Adrenal gland (tissue), 12 donors: Measurements from ENCODE around the gene PLA2G5. TPM values are rescaled to one million over a fixed set of nuclear protein-coding genes. Genes with fewer than 3 reads are reported as not detected.

Source experiments
- DNase-seq, 7 donors: peaks; one replicate each; pipeline ENCODE4 v3.0.0-alpha.2; 2019 to 2020
- H3K27ac ChIP-seq, 5 donors: fragments of 200-600 bp; sonication (generic) in 4 of 5; 1 replicate in 3 of 5; 2 replicates in 2 of 5; pipeline versions ENCODE4 v1.5.1 to v1.8.0; 2016 to 2020; ENCODE audit warnings: mild to moderate bottlenecking in 1 of 5
- H3K27me3 ChIP-seq: fragments of 200-600 bp; 2 replicates; pipeline ENCODE4 v1.8.0; 2021
- H3K36me3 ChIP-seq, 2 donors: fragments of 200-600 bp; replicated peaks in 1 of 2; 1 replicate in 1 of 2; 2 replicates in 1 of 2; pipeline versions ENCODE4 v1.5.1 to v1.8.0; 2018 to 2022
- H3K4me1 ChIP-seq, 2 donors: fragments of 200-600 bp; replicated peaks in 1 of 2; 1 replicate in 1 of 2; 2 replicates in 1 of 2; pipeline versions ENCODE4 v1.5.1 to v1.8.0; 2018 to 2021
- H3K4me3 ChIP-seq, 4 donors: fragments of 200-600 bp; sonication (generic) in 3 of 4; one replicate each; pipeline ENCODE4 v1.5.1; 2016 to 2018
- H3K9me3 ChIP-seq, 3 donors: fragments of 200-600 bp; sonication (generic) in 1 of 3; replicated peaks in 1 of 3; 1 replicate in 2 of 3; 2 replicates in 1 of 3; pipeline versions ENCODE4 v1.5.1 to v1.8.0; 2016 to 2021
- POLR2A ChIP-seq, 2 donors: fragments of 450-650 bp; IDR thresholded peaks; one replicate each; pipeline ENCODE4 v1.6.1; 2017; ENCODE audit warnings: antibody characterized with exemption in 2 of 2, mild to moderate bottlenecking in 2 of 2, moderate library complexity in 1 of 2
- whole genome bisulfite sequencing, 4 donors: extraction: QIAGEN DNeasy Blood & Tissue Kit in 2 of 4; methylation state at CpG; one replicate each; pipeline versions ENCODE4 v1.1.5 to v1.1.7; 2013 to 2017; 5-methylcytosine and 5-hydroxymethylcytosine counted together
- intact Hi-C, 2 donors: fragments of 100-400 bp; cut with DNase I; formaldehyde crosslinking; loops; one replicate each; pipeline versions ENCODE4 v1.14.1 to v1.15.0; 2022 to 2023
- polyA plus RNA-seq, 3 donors: library from polyadenylated mRNA; stranded (reverse); fragments of 200-250 nt in 2 of 3; fragments of 350-450 nt in 1 of 3; fragmentation: Illumina TruSeq in 1 of 3; extraction: RNeasy Lipid Tissue Mini Kit (QIAGEN cat#74804) in 1 of 3; gene quantifications; one replicate each; pipeline ENCODE4 v1.2.3, GENCODE V29; 2013 to 2014
- total RNA-seq, 9 donors: library from RNA; depleted of rRNA in 4 of 9; stranded (reverse); fragments of >200 nt in 4 of 9; fragments of 120-200 nt in 1 of 9; fragmentation: NEBNext Ultra II Directional in 1 of 9; extraction: Animal tissue kit (Norgen Biotek cat#: 25700) in 1 of 9; gene quantifications; one replicate each; pipeline versions ENCODE4 v1.1.0 to v1.2.4, GENCODE V29; 2013 to 2023
- TF ChIP-seq, protein P1 (sequence below), 6 experiments: fragments of 450-650 bp in 4 of 6; fragments of 200-600 bp in 2 of 6; sonication (generic) in 1 of 6; IDR thresholded peaks; 1 replicate in 5 of 6; 2 replicates in 1 of 6; pipeline versions ENCODE4 v1.5.1 to v1.8.0; 2016 to 2021; ENCODE audit warnings: antibody characterized with exemption in 6 of 6, mild to moderate bottlenecking in 2 of 6, moderate library complexity in 1 of 6
- donor health status: healthy with polysubstance abuse.
- donor health status: Bipolar disorder and iron deficiency.
- donor health status: DM: yes; HTN: yes; CAD: no.
- donor health status: DM: no; HTN: no; CAD: no.
- donor health status: DM: no; HTN: no; CAD: no.
- donor health status: DM: yes; HTN: yes; CAD: no.

Gene PLA2G5
- total and polyA plus RNA-seq, 12 donors: 0.53 to 14.1 (median 1.4) TPM

DNA sequence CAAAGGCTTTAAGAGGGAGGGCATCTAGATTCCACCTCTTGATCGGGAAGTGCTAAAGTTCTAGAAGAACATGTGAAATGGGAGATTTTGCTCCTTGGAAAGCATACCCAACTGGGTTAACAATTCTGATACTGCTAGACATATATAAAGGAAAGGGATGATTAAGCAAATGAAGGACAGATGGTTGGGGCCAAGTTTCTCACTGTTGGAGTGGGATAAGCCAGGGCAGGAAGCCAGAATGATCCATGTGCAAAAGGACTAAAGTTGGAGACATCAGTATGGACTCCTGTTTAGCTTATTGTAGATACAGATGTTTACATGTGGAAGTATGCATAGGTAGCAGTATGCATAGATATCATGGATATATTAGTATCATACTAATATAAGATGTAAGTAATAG is 16.8 kb downstream of the PLA2G5 start:
- Histone ChIP-seq H3K27ac (no peak overlapping the region), H3K36me3 (no peaks in the 10 kb centered on the region), H3K4me3 (no peak overlapping the region), H3K9me3 (no peaks in the 10 kb centered on the region), H3K27me3 (no peaks in the 10 kb centered on the region), H3K4me1 (no peaks in the 10 kb centered on the region)
- TF ChIP-seq POLR2A (IDR thresholded peaks at IDR 0.05): no peak
- TF ChIP-seq, protein P1, sequence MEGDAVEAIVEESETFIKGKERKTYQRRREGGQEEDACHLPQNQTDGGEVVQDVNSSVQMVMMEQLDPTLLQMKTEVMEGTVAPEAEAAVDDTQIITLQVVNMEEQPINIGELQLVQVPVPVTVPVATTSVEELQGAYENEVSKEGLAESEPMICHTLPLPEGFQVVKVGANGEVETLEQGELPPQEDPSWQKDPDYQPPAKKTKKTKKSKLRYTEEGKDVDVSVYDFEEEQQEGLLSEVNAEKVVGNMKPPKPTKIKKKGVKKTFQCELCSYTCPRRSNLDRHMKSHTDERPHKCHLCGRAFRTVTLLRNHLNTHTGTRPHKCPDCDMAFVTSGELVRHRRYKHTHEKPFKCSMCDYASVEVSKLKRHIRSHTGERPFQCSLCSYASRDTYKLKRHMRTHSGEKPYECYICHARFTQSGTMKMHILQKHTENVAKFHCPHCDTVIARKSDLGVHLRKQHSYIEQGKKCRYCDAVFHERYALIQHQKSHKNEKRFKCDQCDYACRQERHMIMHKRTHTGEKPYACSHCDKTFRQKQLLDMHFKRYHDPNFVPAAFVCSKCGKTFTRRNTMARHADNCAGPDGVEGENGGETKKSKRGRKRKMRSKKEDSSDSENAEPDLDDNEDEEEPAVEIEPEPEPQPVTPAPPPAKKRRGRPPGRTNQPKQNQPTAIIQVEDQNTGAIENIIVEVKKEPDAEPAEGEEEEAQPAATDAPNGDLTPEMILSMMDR (IDR thresholded peaks at IDR 0.05): no peak
- intact Hi-C loops: no loop called here
- 84 to 100% (median 94%) methylated on average over 1 of the region's 1 CpG for WGBS, 4 donors
- DNase-seq: no peak

DNA sequence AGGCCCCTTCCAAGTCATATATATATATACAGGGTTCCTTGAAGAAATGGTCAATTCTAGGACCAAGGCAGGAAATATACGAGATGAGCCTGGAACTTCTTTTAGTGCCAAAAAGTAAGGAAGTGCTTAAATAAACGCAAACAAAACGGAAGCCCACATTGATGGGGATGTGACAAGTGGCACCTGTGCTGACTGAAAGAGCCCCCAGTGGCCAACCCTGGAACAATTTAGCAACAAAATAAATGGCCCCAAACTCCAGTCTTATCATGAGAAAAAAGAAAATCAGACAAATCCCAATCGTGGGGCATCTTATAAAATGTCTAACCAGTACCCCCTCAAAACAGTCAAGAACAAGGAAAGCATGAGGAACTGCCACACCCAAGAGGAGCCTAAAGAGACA is 17.7 kb downstream of the PLA2G5 start:
- H3K36me3 ChIP-seq: no peaks in the 10 kb centered on the region
- intact Hi-C loops: no loop called here
- no peaks in the 10 kb centered on the region for H3K9me3 ChIP-seq
- TF ChIP-seq POLR2A (IDR thresholded peaks at IDR 0.05): no peak
- TF ChIP-seq, protein P1 (IDR thresholded peaks at IDR 0.05): no peak
- H3K4me3 ChIP-seq: no peak overlapping the region
- H3K4me1 ChIP-seq: no peaks in the 10 kb centered on the region
- WGBS, 4 donors: 61 to 76% (median 69%) methylated on average over 4 of the region's 4 CpGs
- H3K27ac ChIP-seq: no peak overlapping the region
- H3K27me3 ChIP-seq: no peaks in the 10 kb centered on the region
- no peak for DNase-seq

DNA sequence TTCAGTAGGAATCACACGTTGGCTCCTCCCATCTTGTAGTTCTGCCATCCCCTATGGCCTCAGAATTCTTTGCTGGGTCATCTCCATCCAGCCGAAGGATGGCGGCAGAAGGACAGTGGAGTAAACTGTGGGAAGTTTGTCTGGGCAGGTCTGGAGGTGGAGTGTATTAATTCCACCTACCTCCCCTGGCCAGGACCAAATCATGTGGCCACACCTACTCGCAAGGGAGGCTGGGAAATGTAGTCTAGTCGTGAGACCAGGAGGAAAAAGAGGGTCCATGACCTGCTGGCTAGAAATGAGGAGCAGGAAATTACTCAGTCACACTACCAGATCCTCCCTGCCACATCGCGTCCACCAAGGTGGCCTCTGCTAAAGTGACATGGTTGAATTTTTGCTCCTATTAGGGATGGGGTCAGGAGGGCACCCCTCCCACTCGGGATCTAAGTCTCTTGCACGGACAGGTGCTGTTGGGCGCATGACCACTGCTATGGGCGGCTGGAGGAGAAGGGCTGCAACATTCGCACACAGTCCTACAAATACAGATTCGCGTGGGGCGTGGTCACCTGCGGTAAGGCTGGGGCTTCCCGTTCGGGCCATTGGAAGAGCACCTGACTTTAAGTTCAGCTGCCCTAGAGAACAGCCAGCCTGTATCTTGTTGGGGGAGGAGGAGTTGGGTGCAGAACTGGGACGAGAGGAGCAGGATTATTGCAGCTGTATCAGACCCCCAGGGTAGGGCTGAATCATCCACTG is 19.5 kb downstream of the PLA2G5 start:
- H3K27me3 ChIP-seq: no peaks in the 10 kb centered on the region
- H3K4me3 ChIP-seq: no peak overlapping the region
- 82 to 91% (median 89%) methylated on average over 17 to 19 of the region's 19 CpGs for WGBS, 4 donors
- DNase-seq: no peak
- H3K4me1 ChIP-seq: no peaks in the 10 kb centered on the region
- no peaks in the 10 kb centered on the region for H3K36me3 ChIP-seq
- intact Hi-C loops: no loop called here
- TF ChIP-seq, protein P1 (IDR thresholded peaks at IDR 0.05): no peak
- no peak for TF ChIP-seq POLR2A (IDR thresholded peaks at IDR 0.05)
- no peaks in the 10 kb centered on the region for H3K9me3 ChIP-seq
- no peak overlapping the region for H3K27ac ChIP-seq

DNA sequence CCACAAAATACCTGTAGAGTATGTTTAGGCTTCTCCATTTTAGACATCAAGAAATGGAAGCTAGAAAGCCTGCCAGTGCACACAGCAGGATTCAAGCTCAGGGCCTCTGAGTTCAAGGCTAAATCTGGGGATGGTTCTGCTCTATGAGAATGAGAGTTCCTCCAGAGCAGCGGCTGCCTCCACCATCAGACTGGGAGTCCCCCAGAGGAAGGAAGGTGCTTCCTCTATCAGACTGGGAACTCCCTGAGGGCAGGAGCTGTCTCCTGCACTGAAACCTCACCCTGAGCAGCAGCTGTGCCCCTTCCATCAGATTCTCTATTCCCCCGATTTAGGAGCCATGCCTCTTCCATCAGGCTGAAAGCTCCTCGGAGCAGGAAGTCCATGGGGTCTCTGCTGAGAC is 20.1 kb downstream of the PLA2G5 start:
- 82 to 88% (median 84%) methylated on average over 2 to 3 of the region's 3 CpGs for WGBS, 4 donors
- Histone ChIP-seq H3K4me1 (no peaks in the 10 kb centered on the region), H3K27me3 (no peaks in the 10 kb centered on the region), H3K9me3 (no peaks in the 10 kb centered on the region), H3K36me3 (no peaks in the 10 kb centered on the region), H3K4me3 (no peak overlapping the region), H3K27ac (no peak overlapping the region)
- intact Hi-C loops: no loop called here
- TF ChIP-seq, protein P1 (IDR thresholded peaks at IDR 0.05): no peak
- no peak for TF ChIP-seq POLR2A (IDR thresholded peaks at IDR 0.05)
- no peak for DNase-seq
